HEK293 (cell line): Measurements from ENCODE around the gene CFAP44.

Source experiments
- CTCF ChIA-PET: fragments of 350-600 bp; formaldehyde crosslinking; extraction: SDS; loops from one replicate; lab custom pipeline; 2021; ENCODE audit warnings: antibody characterized with exemption; lab: Yijun Ruan, JAX
- POLR2A ChIA-PET: fragments of 300-600 bp; formaldehyde crosslinking; extraction: SDS; loops from one replicate; lab custom pipeline; 2020; ENCODE audit warnings: antibody characterized with exemption, inconsistent platforms; lab: Yijun Ruan, JAX
- H3K27ac ChIP-seq: fragments of 200-500 bp; sonication (Bioruptor generic); 2 replicates; pipeline ENCODE4 v1.5.1; 2014; ENCODE audit warnings: low read depth, low read length, control low read depth, inconsistent platforms; ENCODE audit errors: extremely low read depth
- H3K36me3 ChIP-seq, 2 experiments: fragments of 200-500 bp in 1 of 2; sonication (Bioruptor generic) in 1 of 2; 1 replicate in 1 of 2; 2 replicates in 1 of 2; pipeline ENCODE4 v1.5.1; 2014 to 2017; ENCODE audit warnings: inconsistent platforms in 2 of 2, low read length in 2 of 2; ENCODE audit not compliant: control insufficient read depth in 2 of 2, insufficient read depth in 1 of 2
- H3K4me1 ChIP-seq: fragments of 200-500 bp; sonication (Bioruptor generic); 2 replicates; pipeline ENCODE4 v1.5.1; 2014; ENCODE audit warnings: mild to moderate bottlenecking, low read length, inconsistent platforms; ENCODE audit not compliant: control insufficient read depth, insufficient read depth
- H3K4me3 ChIP-seq: 2 replicates; pipeline ENCODE4 v1.5.1; 2011; ENCODE audit warnings: low read depth, mild to moderate bottlenecking, control low read depth, low read length, moderate library complexity
- H3K9me3 ChIP-seq: fragments of 200-500 bp; sonication (Bioruptor generic); 2 replicates; pipeline ENCODE4 v1.5.1; 2014; ENCODE audit warnings: low read depth, low read length, inconsistent platforms; ENCODE audit not compliant: control insufficient read depth, insufficient read depth
- ATF2 ChIP-seq: fragments of 450-650 bp; formaldehyde crosslinking; IDR thresholded peaks from 2 replicates; pipeline ENCODE4 v1.5.1; 2016; ENCODE audit warnings: missing biosample characterization, missing genetic modification characterization, low read depth
- HOXA7 ChIP-seq: sonication (generic); formaldehyde crosslinking; IDR thresholded peaks from 2 replicates; pipeline ENCODE4 v1.8.1; 2022; ENCODE audit warnings: missing genetic modification reagents, borderline replicate concordance
- KLF1 ChIP-seq: fragments of 450-650 bp; formaldehyde crosslinking; IDR thresholded peaks from 2 replicates; pipeline ENCODE4 v1.5.1; 2016; ENCODE audit warnings: missing biosample characterization, missing genetic modification characterization
- RBAK ChIP-seq: fragments of 450-650 bp; formaldehyde crosslinking; IDR thresholded peaks from 2 replicates; pipeline ENCODE4 v1.5.1; 2016; ENCODE audit warnings: missing biosample characterization, missing genetic modification characterization
- TCF7L2 ChIP-seq: IDR thresholded peaks from 2 replicates; pipeline ENCODE4 v1.6.1; 2011; ENCODE audit warnings: low read depth, mild to moderate bottlenecking, inconsistent platforms, low read length, moderate library complexity, borderline replicate concordance
- ZBTB48 ChIP-seq: fragments of 450-650 bp; formaldehyde crosslinking; IDR thresholded peaks from 2 replicates; pipeline ENCODE4 v1.5.1; 2016; ENCODE audit warnings: missing biosample characterization, missing genetic modification characterization
- ZFP37 ChIP-seq: fragments of 450-650 bp; formaldehyde crosslinking; IDR thresholded peaks from 2 replicates; pipeline ENCODE4 v1.5.1; 2016; ENCODE audit warnings: missing biosample characterization, missing genetic modification characterization
- ZFP41 ChIP-seq: fragments of 450-650 bp; formaldehyde crosslinking; IDR thresholded peaks from 2 replicates; pipeline ENCODE4 v1.5.1; 2016; ENCODE audit warnings: missing biosample characterization, missing genetic modification characterization, borderline replicate concordance
- ZNF157 ChIP-seq: fragments of 450-650 bp; formaldehyde crosslinking; IDR thresholded peaks from 2 replicates; pipeline ENCODE4 v1.5.1; 2016; ENCODE audit warnings: missing biosample characterization, missing genetic modification characterization
- ZNF184 ChIP-seq: fragments of 450-650 bp; IDR thresholded peaks from 2 replicates; pipeline ENCODE4 v1.5.1; 2018; ENCODE audit warnings: missing biosample characterization, mild to moderate bottlenecking, missing genetic modification characterization
- ZNF280D ChIP-seq: fragments of 450-650 bp; formaldehyde crosslinking; IDR thresholded peaks from 2 replicates; pipeline ENCODE4 v1.5.1; 2016; ENCODE audit warnings: missing biosample characterization, missing genetic modification characterization
- ZNF292 ChIP-seq: fragments of 450-650 bp; formaldehyde crosslinking; IDR thresholded peaks from 2 replicates; pipeline ENCODE4 v1.5.1; 2016; ENCODE audit warnings: low read depth, missing biosample characterization, missing genetic modification characterization, borderline replicate concordance
- ZNF350 ChIP-seq: fragments of 450-650 bp; formaldehyde crosslinking; IDR thresholded peaks from 2 replicates; pipeline ENCODE4 v1.5.0; 2017; ENCODE audit warnings: missing biosample characterization, mild to moderate bottlenecking, missing genetic modification characterization
- ZNF521 ChIP-seq: fragments of 450-650 bp; formaldehyde crosslinking; IDR thresholded peaks from 2 replicates; pipeline ENCODE4 v1.5.1; 2017; ENCODE audit warnings: missing biosample characterization, mild to moderate bottlenecking, missing genetic modification characterization
- ZNF555 ChIP-seq: fragments of 450-650 bp; formaldehyde crosslinking; conservative IDR thresholded peaks from 2 replicates; pipeline ENCODE4 v1.5.1; 2017; ENCODE audit warnings: missing biosample characterization, mild to moderate bottlenecking, missing genetic modification characterization, inconsistent platforms
- ZNF558 ChIP-seq: fragments of 450-650 bp; formaldehyde crosslinking; IDR thresholded peaks from 2 replicates; pipeline ENCODE4 v1.5.1; 2016; ENCODE audit warnings: missing biosample characterization, missing genetic modification characterization
- ZNF585B ChIP-seq: fragments of 450-650 bp; formaldehyde crosslinking; IDR thresholded peaks from 2 replicates; pipeline ENCODE4 v1.5.1; 2016; ENCODE audit warnings: missing biosample characterization, missing genetic modification characterization
- ZNF658 ChIP-seq: fragments of 450-650 bp; formaldehyde crosslinking; IDR thresholded peaks from 2 replicates; pipeline ENCODE4; 2016; ENCODE audit warnings: missing biosample characterization, missing genetic modification characterization

CFAP44 gene

GRCh38 chr3:113439606-113440005 lies 1.7 kb downstream of the CFAP44 start:
- Histone ChIP-seq H3K4me3 (no peak overlapping the region), H3K4me1 (no peaks in the 10 kb centered on the region), H3K36me3 (peaks cover 0 to 26% of the 10 kb centered on the region in 2 experiments; a peak in 1 of 3 replicates), H3K27ac (no peak overlapping the region), H3K9me3 (no peaks in the 10 kb centered on the region)
- CTCF ChIA-PET: no interaction called here
- TF ChIP-seq ZNF558 (tag by site-specific recombination): no peak
- TF ChIP-seq ZFP41 (tag by site-specific recombination): no peak
- no peak for TF ChIP-seq ZNF280D (tag by site-specific recombination)
- no peak for TF ChIP-seq HOXA7 (CRISPR knock-in tag)
- TF ChIP-seq ZFP37: no peak
- TF ChIP-seq ZBTB48 (tag by site-specific recombination): no peak
- POLR2A ChIA-PET: no interaction called here

- TF ChIP-seq KLF1: no peak
- TF ChIP-seq ATF2 (tag by site-specific recombination): no peak
- TF ChIP-seq RBAK (tag by site-specific recombination): no peak
- TF ChIP-seq ZNF157 (tag by site-specific recombination): no peak
- H3K4me3 ChIP-seq: no peak overlapping the region
- H3K9me3 ChIP-seq: no peaks in the 10 kb centered on the region
- H3K4me1 ChIP-seq: no peaks in the 10 kb centered on the region
- H3K27ac ChIP-seq: no peak overlapping the region
- CTCF ChIA-PET: no interaction called here
- H3K36me3 ChIP-seq: peaks cover 0 to 16% of the 10 kb centered on the region in 2 experiments; a peak in 1 of 3 replicates
- POLR2A ChIA-PET: no interaction called here
Observed at GRCh38 chr3:113438224-113438623, 3.1 kb downstream of the CFAP44 start.

- Histone ChIP-seq H3K9me3 (no peaks in the 10 kb centered on the region), H3K27ac (no peak overlapping the region), H3K4me1 (no peaks in the 10 kb centered on the region), H3K4me3 (no peak overlapping the region), H3K36me3 (peaks cover 0 to 14% of the 10 kb centered on the region in 2 experiments; a peak in 1 of 3 replicates)
- ChIA-PET POLR2A (no interaction called here), CTCF (no interaction called here)
- TF ChIP-seq ZNF555 (no peak), ZNF521 (tag by site-specific recombination) (no peak), ZNF184 (tag by site-specific recombination) (no peak), TCF7L2 (no peak), ZNF658 (tag by site-specific recombination) (no peak), ZNF585B (tag by site-specific recombination) (no peak), ZNF350 (no peak), ZNF292 (no peak)
Observed at GRCh38 chr3:113437411-113437810, 3.9 kb downstream of the CFAP44 start.
